Esophagus squamous epithelium (tissue), 5 donors: Measurements from ENCODE around the gene NMRK1. TPM values are rescaled to one million over a fixed set of nuclear protein-coding genes. Genes with fewer than 3 reads are reported as not detected.

ENCODE experiments used
- DNase-seq: peaks from one replicate; lab custom pipeline; 2025; lab: John Stamatoyannopoulos, UW
- H3K27ac ChIP-seq, 4 donors: fragments of 200-600 bp; sonication (generic); one replicate each; pipeline ENCODE4 v1.5.1; 2016 to 2019; ENCODE audit warnings: mild to moderate bottlenecking in 1 of 4
- H3K27me3 ChIP-seq, 4 donors: fragments of 200-600 bp; sonication (generic); 1 replicate in 3 of 4; 2 replicates in 1 of 4; pipeline versions ENCODE4 v1.5.1 to v1.6.0; 2017 to 2021; ENCODE audit warnings: antibody characterized with exemption in 1 of 4
- H3K36me3 ChIP-seq, 3 donors: fragments of 200-600 bp; sonication (generic); one replicate each; pipeline ENCODE4 v1.5.1; 2016 to 2019
- H3K4me1 ChIP-seq, 3 donors: fragments of 200-600 bp; sonication (generic); one replicate each; pipeline ENCODE4 v1.5.1; 2017 to 2019
- H3K4me3 ChIP-seq, 4 donors: fragments of 200-600 bp; sonication (generic); 1 replicate in 3 of 4; 2 replicates in 1 of 4; pipeline ENCODE4 v1.5.1; 2016 to 2019; ENCODE audit warnings: mild to moderate bottlenecking in 2 of 4, moderate library complexity in 1 of 4
- H3K9me3 ChIP-seq, 3 donors: fragments of 200-600 bp; sonication (generic); one replicate each; pipeline ENCODE4 v1.5.1; 2016 to 2019
- POLR2A ChIP-seq, 4 donors: fragments of 450-650 bp; IDR thresholded peaks; one replicate each; pipeline ENCODE4 v1.6.1; 2017; ENCODE audit warnings: antibody characterized with exemption in 4 of 4, mild to moderate bottlenecking in 4 of 4, moderate library complexity in 3 of 4
- WGBS, 2 donors: methylation state at CpG; one replicate each; pipeline ENCODE4 v1.1.5; 2018; 5-methylcytosine and 5-hydroxymethylcytosine counted together
- intact Hi-C: fragments of 100-400 bp; cut with DNase I; formaldehyde crosslinking; loops from one replicate; pipeline ENCODE4 v1.15.0; 2022
- total RNA-seq, 4 donors: library from RNA; depleted of rRNA; stranded (reverse); fragments of >200 nt; gene quantifications; one replicate each; pipeline ENCODE4 v1.1.0, GENCODE V29; 2016
- TF ChIP-seq, protein P1 (sequence below), 6 experiments: fragments of 450-650 bp in 4 of 6; fragments of 200-600 bp in 2 of 6; sonication (generic) in 2 of 6; IDR thresholded peaks; one replicate each; pipeline ENCODE4 v1.5.1; 2016 to 2019; ENCODE audit warnings: antibody characterized with exemption in 6 of 6, mild to moderate bottlenecking in 4 of 6, moderate library complexity in 4 of 6
- donor health status: DM: yes; HTN: yes; CAD: no.

Gene NMRK1
- total RNA-seq, 4 donors from 2014 or later, result 23.1 to 36.4 (median 29.5) TPM

DNA sequence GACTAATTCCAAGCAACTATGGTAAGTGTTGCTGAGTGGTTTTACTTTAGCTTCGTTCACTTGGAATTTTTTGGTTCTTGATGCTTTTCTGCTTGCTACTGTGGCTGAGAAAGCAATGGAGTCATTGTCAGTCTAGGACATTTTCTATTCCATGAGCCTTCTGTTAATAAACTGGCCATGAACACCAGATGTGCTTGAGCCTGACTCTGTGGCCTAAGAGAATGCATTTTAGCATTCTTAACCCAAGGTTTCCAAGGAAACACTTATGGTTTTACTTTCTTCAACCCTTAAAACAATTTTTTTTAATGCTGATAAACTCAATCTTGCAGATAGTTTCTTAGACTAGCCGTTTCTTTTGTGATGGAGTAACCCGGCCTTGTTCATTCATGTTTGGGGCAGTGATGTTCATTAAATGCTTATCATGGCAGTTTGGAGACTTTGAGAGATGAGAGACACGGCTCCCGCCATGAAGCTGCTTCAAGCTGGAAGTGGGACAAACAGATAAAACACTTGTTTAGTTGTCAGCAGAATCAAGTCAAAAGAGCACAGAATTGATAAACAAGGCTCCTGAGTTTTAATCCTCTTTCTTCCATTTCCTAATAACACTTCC, 42.8 kb upstream of the NMRK1 start:
- DNase-seq, result no peak

DNA sequence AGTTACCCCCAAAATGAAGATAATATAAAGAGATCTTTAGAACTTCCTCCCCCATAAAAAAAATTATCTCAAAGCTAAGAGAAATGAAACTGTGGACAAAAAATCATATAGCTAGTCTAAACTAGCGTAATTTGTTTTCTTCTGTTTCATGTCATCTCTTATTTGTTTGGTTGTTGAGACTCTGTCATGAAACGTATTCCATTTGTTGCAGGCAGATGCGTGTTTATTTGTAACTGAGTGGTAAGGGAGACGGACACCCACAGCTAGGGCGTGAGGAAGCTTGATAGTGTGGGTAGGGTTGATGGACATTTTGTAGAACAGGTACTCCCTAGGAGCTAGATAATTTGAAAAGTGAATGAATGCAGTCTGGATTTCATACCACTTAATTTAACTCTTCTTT, 42.2 kb upstream of the NMRK1 start:
- H3K4me1 ChIP-seq, result no peaks in the 10 kb centered on the region
- no peak overlapping the region for H3K27ac ChIP-seq
- no peak for DNase-seq
- no peaks in the 10 kb centered on the region for H3K27me3 ChIP-seq
- intact Hi-C loops, result no loop called here
- no peaks in the 10 kb centered on the region for H3K9me3 ChIP-seq
- H3K36me3 ChIP-seq, result peaks cover 7 to 78% (median 14%) of the 10 kb centered on the region in 3 donors
- WGBS, 2 donors, result 92 to 96% methylated on average over 5 of the region's 5 CpGs
- TF ChIP-seq POLR2A (IDR thresholded peaks at IDR 0.05), result no peak
- TF ChIP-seq, protein P1, sequence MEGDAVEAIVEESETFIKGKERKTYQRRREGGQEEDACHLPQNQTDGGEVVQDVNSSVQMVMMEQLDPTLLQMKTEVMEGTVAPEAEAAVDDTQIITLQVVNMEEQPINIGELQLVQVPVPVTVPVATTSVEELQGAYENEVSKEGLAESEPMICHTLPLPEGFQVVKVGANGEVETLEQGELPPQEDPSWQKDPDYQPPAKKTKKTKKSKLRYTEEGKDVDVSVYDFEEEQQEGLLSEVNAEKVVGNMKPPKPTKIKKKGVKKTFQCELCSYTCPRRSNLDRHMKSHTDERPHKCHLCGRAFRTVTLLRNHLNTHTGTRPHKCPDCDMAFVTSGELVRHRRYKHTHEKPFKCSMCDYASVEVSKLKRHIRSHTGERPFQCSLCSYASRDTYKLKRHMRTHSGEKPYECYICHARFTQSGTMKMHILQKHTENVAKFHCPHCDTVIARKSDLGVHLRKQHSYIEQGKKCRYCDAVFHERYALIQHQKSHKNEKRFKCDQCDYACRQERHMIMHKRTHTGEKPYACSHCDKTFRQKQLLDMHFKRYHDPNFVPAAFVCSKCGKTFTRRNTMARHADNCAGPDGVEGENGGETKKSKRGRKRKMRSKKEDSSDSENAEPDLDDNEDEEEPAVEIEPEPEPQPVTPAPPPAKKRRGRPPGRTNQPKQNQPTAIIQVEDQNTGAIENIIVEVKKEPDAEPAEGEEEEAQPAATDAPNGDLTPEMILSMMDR (IDR thresholded peaks at IDR 0.05), result no peak
- H3K4me3 ChIP-seq, result no peak overlapping the region

More for the DNA sequence above, 42.8 kb upstream of the NMRK1 start:
- Histone ChIP-seq H3K4me3 (no peak overlapping the region), H3K27ac (no peak overlapping the region), H3K27me3 (no peaks in the 10 kb centered on the region), H3K36me3 (peaks cover 8 to 81% (median 14%) of the 10 kb centered on the region in 3 donors), H3K9me3 (no peaks in the 10 kb centered on the region), H3K4me1 (no peaks in the 10 kb centered on the region)
- TF ChIP-seq, protein P1 (IDR thresholded peaks at IDR 0.05), result no peak
- TF ChIP-seq POLR2A (IDR thresholded peaks at IDR 0.05), result no peak
- intact Hi-C loops, result no loop called here
- 71 to 76% methylated on average over 5 of the region's 5 CpGs for WGBS, 2 donors

DNA sequence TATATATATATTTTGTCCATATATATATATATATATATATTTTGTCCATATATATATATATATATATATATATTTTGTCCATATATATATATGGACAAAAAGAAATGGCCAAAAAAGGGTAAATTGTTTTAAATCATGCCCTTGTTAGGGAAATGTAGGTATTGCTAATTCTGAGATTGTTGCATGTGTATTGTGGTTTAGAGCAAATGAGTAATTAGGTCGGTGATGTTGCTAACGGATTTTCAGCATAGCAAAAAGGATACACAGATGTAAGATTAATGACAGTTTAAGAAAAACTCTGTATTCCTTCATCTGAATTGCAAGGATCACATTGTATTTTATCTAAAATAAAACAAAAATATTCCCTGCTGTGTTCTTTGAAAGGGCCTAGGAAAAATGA, 40.6 kb upstream of the NMRK1 start:
- WGBS, 2 donors, result 81 to 86% methylated on average over 2 of the region's 2 CpGs
- no peak overlapping the region for H3K4me3 ChIP-seq
- intact Hi-C loops, result no loop called here
- no peak for TF ChIP-seq POLR2A (IDR thresholded peaks at IDR 0.05)
- TF ChIP-seq, protein P1 (IDR thresholded peaks at IDR 0.05), result no peak
- DNase-seq, result no peak
- H3K36me3 ChIP-seq, result peaks cover 7 to 63% (median 14%) of the 10 kb centered on the region in 3 donors
- no peaks in the 10 kb centered on the region for H3K27me3 ChIP-seq
- H3K27ac ChIP-seq, result no peak overlapping the region
- H3K9me3 ChIP-seq, result no peaks in the 10 kb centered on the region
- no peaks in the 10 kb centered on the region for H3K4me1 ChIP-seq

DNA sequence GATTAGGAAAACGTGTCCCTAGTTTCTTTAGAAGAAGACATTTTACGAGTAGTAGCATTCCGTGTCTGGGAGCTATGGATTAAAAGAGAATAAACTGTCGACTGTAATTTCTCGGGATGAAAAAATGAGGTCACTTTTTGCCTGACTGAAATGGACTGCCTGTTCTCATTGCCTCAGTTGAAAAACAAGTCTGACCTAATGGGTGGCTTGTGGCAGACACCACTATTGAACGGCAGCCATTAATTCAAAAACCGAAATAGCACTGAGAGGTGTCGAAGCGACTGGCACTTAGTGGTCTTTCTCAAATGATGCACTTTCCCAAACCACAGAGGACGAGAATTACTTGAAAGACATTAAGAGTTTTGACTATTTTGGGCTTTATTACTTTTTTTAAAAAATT, 35.7 kb upstream of the NMRK1 start:
- TF ChIP-seq POLR2A (IDR thresholded peaks at IDR 0.05), result no peak
- TF ChIP-seq, protein P1 (IDR thresholded peaks at IDR 0.05), result no peak
- 87 to 89% methylated on average over 10 of the region's 10 CpGs for WGBS, 2 donors
- Histone ChIP-seq H3K4me1 (peaks cover 0 to 10% (median 0%) of the 10 kb centered on the region in 3 donors), H3K36me3 (peaks cover 0 to 63% (median 4%) of the 10 kb centered on the region in 3 donors), H3K4me3 (no peak overlapping the region), H3K27ac (no peak overlapping the region), H3K9me3 (no peaks in the 10 kb centered on the region), H3K27me3 (no peaks in the 10 kb centered on the region)
- DNase-seq, result no peak
- intact Hi-C loops, result no loop called here

DNA sequence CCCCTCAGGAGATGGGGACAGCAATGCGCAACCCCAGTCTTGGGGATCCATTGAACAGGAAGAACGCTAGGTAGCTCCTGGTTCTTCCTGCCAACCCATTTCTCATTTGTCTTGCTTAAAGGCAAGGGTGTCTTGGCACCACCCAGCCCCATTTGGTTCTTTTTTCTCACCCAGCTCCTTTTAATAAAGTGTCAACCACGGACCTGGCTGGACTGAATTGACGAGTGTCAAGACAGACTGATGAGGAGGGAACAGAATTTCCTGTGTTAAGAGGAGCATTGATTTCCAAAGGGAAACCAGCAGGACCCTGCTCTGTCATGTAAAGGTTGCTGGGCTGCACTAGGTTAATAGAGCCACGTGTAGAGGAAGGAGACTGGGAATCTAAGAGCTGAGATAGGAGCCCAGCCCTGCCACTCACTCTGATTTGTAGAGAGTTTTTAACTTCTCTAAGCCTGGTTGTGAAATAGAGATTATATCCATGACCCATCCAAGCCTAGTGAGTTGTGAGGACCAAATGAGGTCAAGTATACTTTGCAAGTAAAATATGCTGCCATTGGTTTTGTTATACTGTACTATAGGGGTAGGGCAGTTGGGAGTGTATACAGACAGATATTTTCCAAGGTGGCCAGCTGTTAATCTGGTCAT, 34.1 kb upstream of the NMRK1 start:
- no peak for DNase-seq
- no peak for TF ChIP-seq POLR2A (IDR thresholded peaks at IDR 0.05)
- TF ChIP-seq, protein P1 (IDR thresholded peaks at IDR 0.05), result no peak

More for the DNA sequence above, 34.1 kb upstream of the NMRK1 start:
- peaks cover 0 to 10% (median 0%) of the 10 kb centered on the region in 3 donors for H3K4me1 ChIP-seq
- 72 to 84% methylated on average over 5 of the region's 5 CpGs for WGBS, 2 donors
- intact Hi-C loops, result no loop called here
- H3K9me3 ChIP-seq, result no peaks in the 10 kb centered on the region
- peaks cover 0 to 74% (median 10%) of the 10 kb centered on the region in 3 donors for H3K36me3 ChIP-seq
- no peak overlapping the region for H3K27ac ChIP-seq
- no peaks in the 10 kb centered on the region for H3K27me3 ChIP-seq
- no peak overlapping the region for H3K4me3 ChIP-seq
